Right lobe of liver (tissue), 6 donors: ENCODE data around the gene CIB4. TPM values are rescaled to one million over a fixed set of nuclear protein-coding genes. Genes with fewer than 3 reads are reported as not detected.

Experiments
- ATAC-seq, 4 donors: fragments of 200-7000 bp; cut with Tn5 transposase; one replicate each; pipeline ENCODE4 v1.9.1; 2020; ENCODE audit warnings: mild to moderate bottlenecking in 4 of 4, moderate library complexity in 4 of 4
- DNase-seq, 3 donors: peaks; one replicate each; pipeline ENCODE4 v3.0.0-alpha.2; 2020
- H3K27ac ChIP-seq, 3 donors: fragments of 200-600 bp; one replicate each; pipeline ENCODE4 v1.8.0; 2022
- H3K27me3 ChIP-seq, 2 donors: fragments of 200-600 bp; one replicate each; pipeline ENCODE4 v1.8.0; 2022
- H3K36me3 ChIP-seq, 4 donors: fragments of 200-600 bp; sonication (generic) in 1 of 4; one replicate each; pipeline versions ENCODE4 v1.5.1 to v1.8.0; 2017 to 2022; ENCODE audit warnings: control low read depth in 1 of 4
- H3K4me1 ChIP-seq, 4 donors: fragments of 200-600 bp; sonication (generic) in 1 of 4; one replicate each; pipeline versions ENCODE4 v1.5.1 to v1.8.0; 2017 to 2022; ENCODE audit warnings: control low read depth in 1 of 4
- H3K4me3 ChIP-seq, 3 donors: fragments of 200-600 bp; one replicate each; pipeline ENCODE4 v1.8.0; 2022
- H3K9me3 ChIP-seq, 4 donors: fragments of 200-600 bp; sonication (generic) in 1 of 4; one replicate each; pipeline versions ENCODE4 v1.5.1 to v1.8.0; 2017 to 2022; ENCODE audit warnings: control low read depth in 1 of 4
- CTCF ChIP-seq, 4 donors: fragments of 200-600 bp in 3 of 4; fragments of 450-650 bp in 1 of 4; IDR thresholded peaks; one replicate each; pipeline versions ENCODE4 v1.5.1 to v1.8.0; 2016 to 2022; ENCODE audit warnings: antibody characterized with exemption in 4 of 4, mild to moderate bottlenecking in 2 of 4
- POLR2A ChIP-seq: fragments of 450-650 bp; IDR thresholded peaks from one replicate; pipeline ENCODE4 v1.6.1; 2017; ENCODE audit warnings: antibody characterized with exemption, mild to moderate bottlenecking
- WGBS: methylation state at CpG from one replicate; pipeline ENCODE4 v1.1.6; 2018; ENCODE audit warnings: low coverage, low lambda C conversion rate; ENCODE audit not compliant: insufficient coverage; ENCODE audit errors: missing lambda C conversion rate; 5-methylcytosine and 5-hydroxymethylcytosine counted together
- intact Hi-C, 2 donors: fragments of 100-400 bp; cut with DNase I; formaldehyde crosslinking; loops; one replicate each; pipeline versions ENCODE4 v1.11.2 to v1.14.1; 2022
- total RNA-seq, 6 experiments: library from RNA; depleted of rRNA in 2 of 6; stranded (reverse); fragments of >200 nt in 2 of 6; fragmentation: NEBNext Ultra II Directional in 3 of 6; extraction: Animal tissue kit (Norgen Biotek cat#: 25700) in 3 of 6; gene quantifications; one replicate each; pipeline versions ENCODE4 v1.1.0 to v1.2.4, GENCODE V29; 2016 to 2023
- donor health status: DM: no; HTN: yes; CAD: no.
- donor health status: DM: no; HTN: no; CAD: no.
- donor health status: DM: no; HTN: no; CAD: no.
- donor health status: DM: no; HTN: yes; CAD: no.
- donor health status: DM: no; HTN: yes; CAD: no.

The CIB4 gene
- total RNA-seq, 6 experiments from 2014 or later, result not detected

- H3K9me3 ChIP-seq, result no peaks in the 10 kb centered on the region
- no peak for TF ChIP-seq POLR2A
- TF ChIP-seq CTCF (IDR thresholded peaks at IDR 0.05), result no peak
- H3K27ac ChIP-seq, result no peak overlapping the region
- H3K27me3 ChIP-seq, result no peaks in the 10 kb centered on the region
- intact Hi-C loops, result no loop called here
- H3K36me3 ChIP-seq, result no peaks in the 10 kb centered on the region
- peak in 2 of 3 donors; percentile 9 to 33 for DNase-seq
- WGBS, result 56% methylated on average over 4 of the region's 12 CpGs
- no peak for ATAC-seq
- H3K4me3 ChIP-seq, result no peak overlapping the region
- H3K4me1 ChIP-seq, result no peaks in the 10 kb centered on the region
Measured at GRCh38 chr2:26591619-26592505, 49.3 kb downstream of the CIB4 start.

- peak in 2 of 3 donors; percentile 1 to 12 for DNase-seq
Measured at GRCh38 chr2:26590980-26591618, 50.1 kb downstream of the CIB4 start.

GRCh38 chr2:26590508-26590907, 50.7 kb downstream of the CIB4 start:
- H3K4me3 ChIP-seq, result no peak overlapping the region
- intact Hi-C loops, result no loop called here
- ATAC-seq, result no peak
- H3K4me1 ChIP-seq, result no peaks in the 10 kb centered on the region
- H3K27ac ChIP-seq, result no peak overlapping the region
- no peak for TF ChIP-seq POLR2A
- no peak for TF ChIP-seq CTCF (IDR thresholded peaks at IDR 0.05)
- DNase-seq, result peak in 1 of 3 donors; percentile 1
- H3K9me3 ChIP-seq, result no peaks in the 10 kb centered on the region
- H3K36me3 ChIP-seq, result no peaks in the 10 kb centered on the region
- H3K27me3 ChIP-seq, result no peaks in the 10 kb centered on the region
- 51% methylated on average over 6 of the region's 6 CpGs for WGBS

More at GRCh38 chr2:26590980-26591618, 50.1 kb downstream of the CIB4 start:
- Histone ChIP-seq H3K36me3 (no peaks in the 10 kb centered on the region), H3K9me3 (no peaks in the 10 kb centered on the region), H3K4me3 (no peak overlapping the region), H3K27me3 (no peaks in the 10 kb centered on the region), H3K4me1 (no peaks in the 10 kb centered on the region), H3K27ac (no peak overlapping the region)
- TF ChIP-seq POLR2A (no peak), CTCF (IDR thresholded peaks at IDR 0.05) (no peak)
- no peak for ATAC-seq
- intact Hi-C loops, result no loop called here
- 49% methylated on average over 6 of the region's 11 CpGs for WGBS

- TF ChIP-seq POLR2A (no peak), CTCF (IDR thresholded peaks at IDR 0.05) (no peak)
- intact Hi-C loops, result no loop called here
- Histone ChIP-seq H3K36me3 (no peaks in the 10 kb centered on the region), H3K27ac (no peak overlapping the region), H3K9me3 (no peaks in the 10 kb centered on the region), H3K27me3 (no peaks in the 10 kb centered on the region), H3K4me1 (no peaks in the 10 kb centered on the region), H3K4me3 (no peak overlapping the region)
- DNase-seq (peak in 2 of 3 donors; percentile 3 to 21), ATAC-seq (no peak)
- WGBS, result 56% methylated on average over 3 of the region's 6 CpGs
Measured at GRCh38 chr2:26588576-26588975, 52.6 kb downstream of the CIB4 start.
